Measurements from ENCODE around the gene RNF151.

RNF151 gene

DNA sequence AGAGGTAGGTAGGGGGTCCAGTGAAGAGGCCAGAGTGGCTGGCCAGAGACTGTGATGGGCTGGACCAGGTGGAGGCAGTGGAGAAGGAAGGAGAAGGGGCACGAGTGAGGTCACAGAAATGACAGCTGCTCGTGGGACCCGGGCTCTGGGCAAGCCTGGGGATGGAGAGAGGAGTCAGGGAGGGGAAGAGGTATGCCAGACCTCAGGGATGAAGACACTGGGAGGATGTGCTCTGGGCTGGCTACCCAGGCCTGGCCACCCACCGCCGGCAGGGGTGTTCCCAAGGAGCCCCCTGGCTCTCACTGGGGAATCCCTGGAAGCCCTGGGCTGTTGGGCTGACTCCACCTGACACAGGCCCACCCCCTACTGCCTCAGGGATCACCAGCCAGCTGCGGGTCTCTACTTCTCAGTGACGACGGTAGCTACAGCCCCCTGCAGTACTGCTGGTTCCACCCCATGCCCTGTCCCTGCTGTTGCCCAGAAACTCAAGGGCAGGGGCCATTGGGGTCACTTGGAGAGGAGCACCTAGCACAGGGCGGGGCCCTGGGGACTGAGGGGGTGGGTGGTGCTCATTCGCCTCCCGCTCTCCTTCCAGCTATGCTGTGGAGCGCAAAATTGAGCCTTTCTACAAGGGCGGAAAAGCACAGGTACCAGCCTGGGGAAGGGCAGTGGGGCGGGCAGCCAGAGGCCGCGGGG is 7.0 kb downstream of the RNF151 start:
- Histone ChIP-seq H3K4me3 (replicated peaks; ENCODE audit: low read depth, low read length) (no peak overlapping the region), H3K36me3 (ENCODE audit: control insufficient read depth, insufficient read depth, low read length) (peaks cover 36% of the 10 kb centered on the region), H3K27me3 (replicated peaks; ENCODE audit: control insufficient read depth, insufficient read depth, low read length) (no peaks in the 10 kb centered on the region)
- TF ChIP-seq, protein P1, sequence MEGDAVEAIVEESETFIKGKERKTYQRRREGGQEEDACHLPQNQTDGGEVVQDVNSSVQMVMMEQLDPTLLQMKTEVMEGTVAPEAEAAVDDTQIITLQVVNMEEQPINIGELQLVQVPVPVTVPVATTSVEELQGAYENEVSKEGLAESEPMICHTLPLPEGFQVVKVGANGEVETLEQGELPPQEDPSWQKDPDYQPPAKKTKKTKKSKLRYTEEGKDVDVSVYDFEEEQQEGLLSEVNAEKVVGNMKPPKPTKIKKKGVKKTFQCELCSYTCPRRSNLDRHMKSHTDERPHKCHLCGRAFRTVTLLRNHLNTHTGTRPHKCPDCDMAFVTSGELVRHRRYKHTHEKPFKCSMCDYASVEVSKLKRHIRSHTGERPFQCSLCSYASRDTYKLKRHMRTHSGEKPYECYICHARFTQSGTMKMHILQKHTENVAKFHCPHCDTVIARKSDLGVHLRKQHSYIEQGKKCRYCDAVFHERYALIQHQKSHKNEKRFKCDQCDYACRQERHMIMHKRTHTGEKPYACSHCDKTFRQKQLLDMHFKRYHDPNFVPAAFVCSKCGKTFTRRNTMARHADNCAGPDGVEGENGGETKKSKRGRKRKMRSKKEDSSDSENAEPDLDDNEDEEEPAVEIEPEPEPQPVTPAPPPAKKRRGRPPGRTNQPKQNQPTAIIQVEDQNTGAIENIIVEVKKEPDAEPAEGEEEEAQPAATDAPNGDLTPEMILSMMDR (IDR thresholded peaks at IDR 0.05; ENCODE audit: insufficient read depth, low read length, poor library complexity, severe bottlenecking) = no peak
- no peak for DNase-seq (ENCODE audit: extremely low read depth, insufficient read length)

DNA sequence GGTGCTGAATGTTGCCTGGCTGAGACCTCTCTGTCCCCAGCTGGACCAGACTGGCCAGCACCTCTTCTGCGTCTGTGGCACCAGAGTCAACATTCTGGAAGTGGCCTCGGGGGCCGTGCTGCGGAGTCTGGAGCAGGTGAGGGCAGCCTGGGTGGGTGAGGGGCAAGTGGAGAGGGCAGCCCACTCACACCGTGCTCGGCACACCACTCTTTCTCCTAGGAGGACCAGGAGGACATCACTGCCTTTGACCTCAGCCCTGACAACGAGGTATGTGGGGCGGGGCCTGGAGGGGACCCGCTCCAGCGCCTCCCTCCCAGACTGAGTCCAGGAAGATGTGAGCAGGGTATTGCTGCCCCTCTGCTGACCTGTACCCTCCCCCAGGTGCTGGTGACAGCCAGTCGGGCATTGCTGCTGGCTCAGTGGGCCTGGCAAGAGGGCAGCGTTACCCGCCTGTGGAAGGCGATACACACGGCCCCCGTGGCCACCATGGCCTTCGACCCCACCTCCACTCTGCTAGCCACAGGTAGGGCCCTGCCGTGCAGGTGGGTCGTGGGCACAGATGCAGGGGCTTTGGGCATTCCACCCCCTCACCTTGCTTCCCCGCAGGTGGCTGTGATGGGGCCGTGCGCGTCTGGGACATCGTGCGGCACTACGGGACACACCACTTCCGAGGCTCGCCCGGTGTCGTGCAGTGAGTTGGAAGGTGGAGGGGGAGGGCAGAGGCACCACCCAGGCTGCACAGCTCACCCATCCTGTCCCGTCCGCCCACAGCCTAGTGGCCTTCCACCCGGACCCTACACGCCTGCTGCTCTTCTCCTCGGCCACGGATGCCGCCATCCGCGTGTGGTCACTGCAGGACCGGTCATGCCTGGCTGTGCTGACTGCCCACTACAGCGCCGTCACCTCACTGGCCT is 7.8 kb downstream of the RNF151 start:
- Histone ChIP-seq H3K36me3 (ENCODE audit: control insufficient read depth, insufficient read depth, low read length) (peaks cover 36% of the 10 kb centered on the region), H3K4me3 (replicated peaks; ENCODE audit: low read depth, low read length) (no peak overlapping the region), H3K27me3 (replicated peaks; ENCODE audit: control insufficient read depth, insufficient read depth, low read length) (no peaks in the 10 kb centered on the region)
- TF ChIP-seq, protein P1 (IDR thresholded peaks at IDR 0.05; ENCODE audit: insufficient read depth, low read length, poor library complexity, severe bottlenecking) = no peak
- peak; percentile 4 for DNase-seq (ENCODE audit: extremely low read depth, insufficient read length)

DNA sequence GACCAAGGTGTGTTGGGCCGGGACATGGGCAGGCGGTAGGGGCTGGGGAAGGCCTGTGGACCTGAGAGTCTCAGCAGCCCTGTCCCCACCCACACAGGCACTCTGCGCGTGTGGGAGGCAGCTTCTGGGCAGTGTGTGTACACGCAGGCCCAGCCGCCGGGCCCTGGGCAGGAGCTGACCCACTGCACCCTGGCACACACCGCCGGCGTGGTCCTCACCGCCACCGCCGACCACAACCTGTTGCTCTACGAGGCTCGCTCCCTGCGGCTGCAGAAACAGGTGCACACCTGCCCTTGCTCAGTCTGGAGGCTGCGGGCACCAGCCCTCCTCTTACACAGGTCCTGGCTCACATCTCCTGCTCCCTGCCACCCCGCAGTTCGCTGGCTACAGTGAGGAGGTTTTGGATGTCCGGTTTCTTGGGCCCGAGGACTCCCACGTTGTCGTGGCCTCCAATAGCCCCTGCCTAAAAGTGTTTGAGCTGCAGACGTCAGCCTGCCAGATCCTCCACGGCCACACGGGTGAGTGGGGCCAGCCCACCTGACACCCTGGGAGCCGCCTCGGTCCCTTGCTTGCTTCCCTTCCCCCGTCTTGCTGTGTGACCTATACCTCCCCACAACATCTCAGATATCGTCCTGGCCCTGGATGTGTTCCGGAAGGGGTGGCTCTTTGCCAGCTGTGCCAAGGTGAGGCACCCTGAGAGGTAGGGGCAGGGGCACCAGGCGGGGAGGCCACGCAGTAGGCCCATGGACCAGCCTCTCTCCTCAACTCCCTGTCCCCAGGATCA is 9.0 kb downstream of the RNF151 start:
- Histone ChIP-seq H3K27me3 (replicated peaks; ENCODE audit: control insufficient read depth, insufficient read depth, low read length) (no peaks in the 10 kb centered on the region; the same call in 1 of the 2 replicates), H3K4me3 (replicated peaks; ENCODE audit: low read depth, low read length) (no peak overlapping the region), H3K36me3 (ENCODE audit: control insufficient read depth, insufficient read depth, low read length) (peaks cover 36% of the 10 kb centered on the region)
- TF ChIP-seq, protein P1 (IDR thresholded peaks at IDR 0.05; ENCODE audit: insufficient read depth, low read length, poor library complexity, severe bottlenecking) = no peak
- DNase-seq (ENCODE audit: extremely low read depth, insufficient read length) = no peak

DNA sequence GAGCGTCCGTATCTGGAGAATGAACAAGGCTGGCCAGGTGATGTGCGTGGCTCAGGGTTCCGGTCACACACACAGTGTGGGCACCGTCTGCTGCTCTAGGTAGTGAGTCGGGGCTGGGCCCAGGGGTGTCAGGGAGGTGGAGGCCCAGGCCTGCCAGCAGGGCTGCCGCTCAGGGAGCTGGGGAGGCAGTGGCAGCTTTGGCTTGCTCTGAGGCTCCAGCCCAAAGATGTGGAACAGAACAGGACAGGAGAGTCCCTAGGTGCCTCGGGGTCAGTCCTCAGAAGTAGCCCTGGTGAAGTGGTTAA is 9.5 kb downstream of the RNF151 start:
- TF ChIP-seq, protein P1 (IDR thresholded peaks at IDR 0.05; ENCODE audit: insufficient read depth, low read length, poor library complexity, severe bottlenecking) = no peak

DNA sequence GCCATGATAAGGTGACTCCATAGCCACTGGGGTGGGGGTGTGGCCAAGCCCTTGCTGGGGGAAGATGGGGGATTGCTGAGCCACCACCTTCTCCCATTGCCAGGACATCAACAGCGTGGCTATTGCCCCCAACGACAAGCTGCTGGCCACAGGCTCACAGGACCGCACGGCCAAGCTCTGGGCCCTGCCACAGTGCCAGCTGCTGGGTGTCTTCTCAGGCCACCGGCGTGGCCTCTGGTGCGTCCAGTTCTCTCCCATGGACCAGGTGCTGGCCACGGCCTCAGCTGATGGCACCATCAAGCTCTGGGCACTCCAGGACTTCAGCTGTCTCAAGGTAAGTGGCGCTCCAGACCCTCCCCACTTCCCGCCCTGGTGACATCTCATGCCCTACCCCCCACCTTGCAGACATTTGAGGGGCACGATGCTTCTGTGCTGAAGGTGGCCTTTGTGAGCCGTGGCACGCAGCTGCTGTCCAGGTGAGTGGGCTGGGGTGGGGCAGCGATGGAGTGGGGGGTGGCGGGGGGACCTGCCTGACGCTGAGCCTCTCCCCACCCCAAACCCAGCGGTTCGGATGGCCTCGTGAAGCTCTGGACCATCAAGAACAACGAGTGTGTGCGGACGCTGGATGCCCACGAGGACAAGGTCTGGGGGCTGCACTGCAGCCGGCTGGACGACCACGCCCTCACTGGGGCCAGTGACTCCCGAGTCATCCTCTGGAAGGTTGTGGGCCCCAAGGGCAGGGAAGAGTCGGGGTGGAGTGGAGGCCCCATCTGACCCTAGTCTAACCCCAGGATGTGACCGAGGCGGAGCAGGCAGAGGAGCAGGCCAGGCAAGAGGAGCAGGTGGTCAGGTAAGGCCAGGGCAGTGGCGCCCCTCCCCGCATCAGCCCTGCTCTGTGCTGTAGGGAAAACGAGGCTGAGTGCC is 10.6 kb downstream of the RNF151 start:
- TF ChIP-seq, protein P1 (IDR thresholded peaks at IDR 0.05; ENCODE audit: insufficient read depth, low read length, poor library complexity, severe bottlenecking) = no peak
- Histone ChIP-seq H3K27me3 (replicated peaks; ENCODE audit: control insufficient read depth, insufficient read depth, low read length) (no peaks in the 10 kb centered on the region; the same call in 1 of the 2 replicates), H3K4me3 (replicated peaks; ENCODE audit: low read depth, low read length) (no peak overlapping the region), H3K36me3 (ENCODE audit: control insufficient read depth, insufficient read depth, low read length) (peaks cover 36% of the 10 kb centered on the region)
- DNase-seq (ENCODE audit: extremely low read depth, insufficient read length) = no peak

More for the DNA sequence above, 9.5 kb downstream of the RNF151 start:
- no peak for DNase-seq (ENCODE audit: extremely low read depth, insufficient read length)
- peaks cover 36% of the 10 kb centered on the region for H3K36me3 ChIP-seq (ENCODE audit: control insufficient read depth, insufficient read depth, low read length)
- no peak overlapping the region for H3K4me3 ChIP-seq (replicated peaks; ENCODE audit: low read depth, low read length)
- H3K27me3 ChIP-seq (replicated peaks; ENCODE audit: control insufficient read depth, insufficient read depth, low read length) = no peaks in the 10 kb centered on the region; the same call in 1 of the 2 replicates
